Measurements from ENCODE around the gene SIRT2. TPM values are rescaled to one million over a fixed set of nuclear protein-coding genes. Genes with fewer than 3 reads are reported as not detected.

SIRT2 gene
- total RNA-seq = 10 to 100 TPM; 33.2 to 39.6 TPM

GRCh38 chr19:38899447-38900201 is at the start of gene SIRT2, which contains the start of gene NFKBIB:
TSS of gene SIRT2 (minus strand) at chr19:38899618. CDS start at chr19:38899521, 97 bp downstream.
TSS of gene NFKBIB (plus strand) at chr19:38899969. CDS start at chr19:38900033, 64 bp downstream.
- peak within 1 kb of the TSS; percentile 73 to 79 for H3K4me3 ChIP-seq
- no peaks in the 10 kb centered on the region for H3K27me3 ChIP-seq
- TF ChIP-seq CTCF (IDR thresholded peaks at IDR 0.05) (peak in 2 of 7 experiments; percentile 0 to 16), POLR2A (IDR thresholded peaks at IDR 0.05) (peak; percentile 29 to 83 (median 78))
- ATAC-seq (peak; percentile 97), DNase-seq (peak; percentile 100)
- peaks cover 32% of the 10 kb centered on the region for H3K4me1 ChIP-seq
- H3K36me3 ChIP-seq (replicated peaks in 1 of 2; ENCODE audit: insufficient read depth in 1 of 2, low read depth in 2 of 2) = no peaks in the 10 kb centered on the region
- WGBS, 2 donors = 0 to 1% methylated on average over 5 to 60 of the region's 64 CpGs
- intact Hi-C loops (cut with DNase I) = no loop called here
- peak within 1 kb of the TSS; percentile 67 to 93 (median 84) for H3K27ac ChIP-seq
- no peaks in the 10 kb centered on the region for H3K9me3 ChIP-seq

DNA sequence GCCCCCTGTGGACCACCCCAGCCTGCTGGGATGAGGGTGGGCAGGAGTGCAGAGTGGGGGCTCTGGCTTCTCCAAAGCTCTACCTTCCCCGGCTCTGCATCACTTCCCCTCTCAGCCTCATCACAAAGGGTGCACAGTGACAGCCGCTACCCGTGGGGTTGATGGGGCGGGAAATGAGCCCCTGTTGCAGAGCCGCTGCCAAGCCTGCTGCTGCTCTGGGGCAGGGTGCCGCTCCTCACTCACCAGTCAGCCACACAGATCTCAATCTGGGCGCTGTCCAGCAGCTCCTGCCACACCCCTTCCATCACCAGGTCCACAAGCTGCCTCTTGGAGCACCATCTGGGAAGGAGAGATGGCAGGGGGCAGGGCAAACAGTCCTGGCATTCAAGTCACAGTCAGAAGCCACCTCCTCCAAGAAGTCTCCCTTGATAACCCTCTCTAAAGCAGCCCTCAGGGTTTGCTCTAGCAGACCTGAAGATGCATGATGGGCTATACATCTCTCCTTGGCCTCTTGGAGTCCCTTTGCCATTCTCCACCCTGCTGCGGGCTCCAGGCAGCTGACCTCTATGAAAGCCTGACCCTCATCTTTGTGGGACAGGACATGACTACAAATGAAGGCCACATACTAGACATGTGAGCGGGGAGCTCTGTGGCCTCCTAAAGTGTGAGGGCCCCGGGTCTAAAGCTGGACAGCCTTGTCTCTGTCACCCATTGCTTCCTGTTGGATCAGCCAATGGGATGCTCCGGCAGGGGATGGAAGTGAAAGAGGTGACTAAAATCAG is 47.0 kb upstream of the SIRT2 start:
- TF ChIP-seq POLR2A (IDR thresholded peaks at IDR 0.05) (no peak), CTCF (IDR thresholded peaks at IDR 0.05) (no peak)
- Histone ChIP-seq H3K4me3 (no peak overlapping the region), H3K27ac (no peak overlapping the region), H3K27me3 (no peaks in the 10 kb centered on the region), H3K9me3 (no peaks in the 10 kb centered on the region), H3K4me1 (peaks cover 11% of the 10 kb centered on the region), H3K36me3 (replicated peaks in 1 of 2; ENCODE audit: insufficient read depth in 1 of 2, low read depth in 2 of 2) (no peaks in the 10 kb centered on the region)
- intact Hi-C loops (cut with DNase I) = no loop called here
- 86 to 87% methylated on average over 6 to 11 of the region's 11 CpGs for WGBS, 2 donors
- DNase-seq (no peak), ATAC-seq (no peak)

DNA sequence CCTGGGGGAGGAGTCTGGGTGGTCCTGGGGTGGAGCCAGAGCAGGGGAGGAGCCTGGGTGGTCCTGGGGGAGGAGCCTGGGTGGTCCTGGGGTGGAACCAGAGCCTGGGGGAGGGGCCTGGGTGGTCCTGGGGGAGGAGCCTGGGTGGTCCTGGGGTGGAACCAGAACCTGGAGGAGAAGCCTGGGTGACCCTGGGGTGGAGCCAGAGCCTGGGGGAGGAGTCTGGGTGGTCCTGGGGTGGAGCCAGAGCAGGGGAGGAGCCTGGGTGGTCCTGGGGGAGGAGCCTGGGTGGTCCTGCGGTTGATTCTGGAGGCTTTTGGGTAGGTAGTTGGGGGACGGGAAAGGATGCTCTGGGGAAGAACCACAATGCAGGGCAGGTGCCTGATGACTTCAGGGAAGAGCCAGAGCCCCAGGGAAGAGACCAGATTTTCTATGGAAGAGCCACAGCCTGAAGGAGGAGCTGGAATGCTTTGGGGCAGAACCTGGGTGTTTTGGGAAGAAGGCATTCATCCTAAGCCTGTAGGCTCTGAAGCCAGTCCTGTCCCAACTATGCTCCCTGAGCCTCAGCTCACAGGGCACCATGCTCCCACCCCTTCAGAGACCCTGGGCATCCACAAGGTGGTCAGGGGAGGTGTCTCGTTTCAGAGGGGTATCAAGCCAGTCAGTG is 46.3 kb upstream of the SIRT2 start:
- ATAC-seq = no peak
- Histone ChIP-seq H3K27me3 (no peaks in the 10 kb centered on the region), H3K4me1 (peaks cover 11% of the 10 kb centered on the region), H3K4me3 (no peak overlapping the region), H3K9me3 (no peaks in the 10 kb centered on the region), H3K36me3 (replicated peaks in 1 of 2; ENCODE audit: insufficient read depth in 1 of 2, low read depth in 2 of 2) (no peaks in the 10 kb centered on the region), H3K27ac (no peak overlapping the region)
- intact Hi-C loops (cut with DNase I) = no loop called here
- TF ChIP-seq POLR2A (IDR thresholded peaks at IDR 0.05) = no peak
- no peak for TF ChIP-seq CTCF (IDR thresholded peaks at IDR 0.05)
- WGBS, 2 donors = 83 to 96% methylated on average over 2 to 3 of the region's 3 CpGs
- no peak for DNase-seq

- Histone ChIP-seq H3K9me3 (no peaks in the 10 kb centered on the region), H3K27ac (no peak overlapping the region), H3K27me3 (no peaks in the 10 kb centered on the region), H3K4me3 (no peak overlapping the region), H3K4me1 (peaks cover 6% of the 10 kb centered on the region), H3K36me3 (replicated peaks in 1 of 2; ENCODE audit: insufficient read depth in 1 of 2, low read depth in 2 of 2) (no peaks in the 10 kb centered on the region)
- intact Hi-C loops (cut with DNase I) = no loop called here
- DNase-seq (no peak), ATAC-seq (no peak)
- TF ChIP-seq POLR2A (IDR thresholded peaks at IDR 0.05) (no peak), CTCF (IDR thresholded peaks at IDR 0.05) (no peak)
- whole genome bisulfite sequencing, 2 donors = 92 to 94% methylated on average over 11 of the region's 12 CpGs
Measured at GRCh38 chr19:38944981-38945506, 45.6 kb upstream of the SIRT2 start.

Measured in body of pancreas (tissue), 4 donors.